Hematopoietic multipotent progenitor cell treated with erythropoietin and hydrocortisone succinate and interleukin-3 and kit ligand, for 17 days (in vitro differentiated cells): ENCODE results near the gene HERPUD2.
A peak's percentile ranks its signal among the peaks of the same experiment; 100 is the strongest.
"Not testable (repeated sequence)": the region's sequence is repeated elsewhere in the genome, so short reads cannot be mapped to it uniquely, and the experiment has no call there.

Experiments
- DNase-seq: peaks from one replicate; pipeline ENCODE4 v3.0.0-alpha.2; 2015; ENCODE audit warnings: low spot score

Gene HERPUD2

DNA sequence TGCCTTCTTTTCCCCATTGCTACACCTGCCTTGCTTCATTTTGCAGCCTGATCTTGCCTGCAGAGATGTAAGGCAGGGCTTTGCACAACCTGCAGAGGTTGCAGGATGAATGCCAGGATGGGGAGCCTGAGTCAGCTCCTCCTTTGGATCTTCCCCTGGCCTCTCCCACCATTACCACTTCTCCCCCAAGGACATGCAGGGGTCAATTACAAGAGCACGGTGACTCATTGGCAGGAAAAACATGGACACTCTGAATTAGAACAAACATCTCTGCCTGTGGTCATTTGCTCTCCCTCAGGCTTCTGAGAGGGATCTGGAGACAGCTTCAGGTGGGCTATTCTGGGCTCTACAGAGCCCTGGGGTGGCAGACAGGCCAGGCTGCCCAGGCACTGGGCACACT, 89.2 kb downstream of the HERPUD2 start:
- no peak for DNase-seq

- DNase-seq: no peak
These were observed 90.3 kb downstream of the HERPUD2 start for GRCh38 chr7:35604595-35604994.

GRCh38 chr7:35599645-35600044, 95.3 kb downstream of the HERPUD2 start:
- no peak for DNase-seq

DNA sequence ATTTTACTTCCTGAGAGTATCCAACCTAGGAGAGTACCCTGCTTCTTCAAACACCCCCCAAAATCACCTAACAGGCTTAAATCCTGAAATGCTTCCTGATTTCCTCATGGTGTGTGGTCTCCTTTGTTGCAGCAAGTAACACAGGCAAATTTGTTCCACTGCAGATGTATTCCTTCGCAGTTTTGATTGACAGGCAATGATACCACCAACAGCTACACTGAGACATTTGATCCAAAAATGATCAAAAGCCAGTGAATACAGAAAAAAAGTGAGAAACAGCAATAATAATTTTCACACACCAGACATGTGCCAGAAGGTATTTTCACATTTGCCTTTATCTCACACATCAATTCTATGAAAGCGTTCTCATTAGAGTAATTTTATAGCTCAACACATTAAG, 95.9 kb downstream of the HERPUD2 start:
- no peak for DNase-seq

GRCh38 chr7:35596061-35596460, 98.9 kb downstream of the HERPUD2 start:
- DNase-seq: no peak

GRCh38 chr7:35593899-35594298, 101.0 kb downstream of the HERPUD2 start:
- peak; percentile 32 for DNase-seq

GRCh38 chr7:35588647-35589046, 106.3 kb downstream of the HERPUD2 start:
- DNase-seq: no peak

DNA sequence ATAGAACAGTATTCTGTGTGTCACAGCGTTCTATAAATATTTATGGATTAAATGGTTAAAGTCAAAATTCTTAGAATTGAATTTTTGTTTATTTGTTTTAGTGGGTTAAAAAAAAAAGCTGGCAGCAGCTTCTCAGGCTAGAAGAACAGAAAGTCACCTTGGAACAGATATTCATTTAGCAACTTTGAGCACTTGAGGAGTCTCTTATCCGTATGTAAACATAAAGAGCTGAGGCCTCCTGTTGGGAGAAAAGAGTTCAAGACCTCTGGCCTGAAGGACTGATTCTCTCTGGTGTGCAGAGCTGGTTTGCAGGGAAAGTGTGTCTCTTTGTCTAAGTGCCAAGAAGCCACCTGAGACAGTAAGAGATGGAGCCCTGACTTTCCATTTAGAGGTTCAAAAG, 109.9 kb downstream of the HERPUD2 start:
- no peak for DNase-seq

- not testable (repeated sequence) for DNase-seq
These were observed 110.4 kb downstream of the HERPUD2 start for GRCh38 chr7:35584533-35584932.
